ENCODE results near the gene SETD6. TPM values are rescaled to one million over a fixed set of nuclear protein-coding genes. Genes with fewer than 3 reads are reported as not detected.
"Not testable (repeated sequence)": the region's sequence is repeated elsewhere in the genome, so short reads cannot be mapped to it uniquely, and the experiment has no call there.

Gene SETD6
- total RNA-seq, 1 donor from 2014 or later, result 25.0 TPM

DNA sequence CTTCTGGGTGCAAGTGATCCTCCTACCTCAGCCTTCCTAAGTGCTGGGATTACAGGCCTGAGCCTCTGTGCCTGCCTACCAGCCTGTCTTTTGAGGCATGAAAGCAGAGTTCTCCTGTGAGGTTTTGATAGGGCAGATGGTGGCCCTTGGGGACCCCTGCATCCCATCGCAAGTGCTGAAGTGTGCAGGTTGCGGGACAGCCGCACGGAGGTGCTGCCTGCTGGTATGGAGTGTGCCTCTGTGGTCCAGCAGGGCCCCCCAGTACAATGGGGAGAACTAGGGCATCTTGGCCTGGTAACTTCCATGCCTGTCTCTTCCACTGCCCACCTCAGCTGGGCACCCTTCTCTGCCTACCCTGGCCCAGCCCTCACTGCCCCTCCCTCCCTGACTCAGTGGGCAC is 25.3 kb upstream of the SETD6 start:
- no peaks in the 10 kb centered on the region for H3K79me2 ChIP-seq (ENCODE audit: low read depth)
- no peak overlapping the region for H3K9ac ChIP-seq
- H3K36me3 ChIP-seq, result no peaks in the 10 kb centered on the region
- DNase-seq (ENCODE audit: low spot score), result no peak
- peaks cover 11% of the 10 kb centered on the region for H3K27me3 Mint-ChIP-seq (ENCODE audit: insufficient read depth, low read depth)
- H3F3A ChIP-seq (ENCODE audit: low read depth), result peaks cover 4% of the 10 kb centered on the region
- no peak overlapping the region for H2AFZ ChIP-seq (replicated peaks)
- H3K4me2 ChIP-seq, result no peak overlapping the region
- no peaks in the 10 kb centered on the region for H3K9me3 Mint-ChIP-seq
- H3K27me3 ChIP-seq, result peaks cover 5% of the 10 kb centered on the region
- H4K20me1 ChIP-seq (ENCODE audit: low read depth), result no peaks in the 10 kb centered on the region
- no peaks in the 10 kb centered on the region for H3K9me3 ChIP-seq (ENCODE audit: low read depth)
- TF ChIP-seq, protein P1, sequence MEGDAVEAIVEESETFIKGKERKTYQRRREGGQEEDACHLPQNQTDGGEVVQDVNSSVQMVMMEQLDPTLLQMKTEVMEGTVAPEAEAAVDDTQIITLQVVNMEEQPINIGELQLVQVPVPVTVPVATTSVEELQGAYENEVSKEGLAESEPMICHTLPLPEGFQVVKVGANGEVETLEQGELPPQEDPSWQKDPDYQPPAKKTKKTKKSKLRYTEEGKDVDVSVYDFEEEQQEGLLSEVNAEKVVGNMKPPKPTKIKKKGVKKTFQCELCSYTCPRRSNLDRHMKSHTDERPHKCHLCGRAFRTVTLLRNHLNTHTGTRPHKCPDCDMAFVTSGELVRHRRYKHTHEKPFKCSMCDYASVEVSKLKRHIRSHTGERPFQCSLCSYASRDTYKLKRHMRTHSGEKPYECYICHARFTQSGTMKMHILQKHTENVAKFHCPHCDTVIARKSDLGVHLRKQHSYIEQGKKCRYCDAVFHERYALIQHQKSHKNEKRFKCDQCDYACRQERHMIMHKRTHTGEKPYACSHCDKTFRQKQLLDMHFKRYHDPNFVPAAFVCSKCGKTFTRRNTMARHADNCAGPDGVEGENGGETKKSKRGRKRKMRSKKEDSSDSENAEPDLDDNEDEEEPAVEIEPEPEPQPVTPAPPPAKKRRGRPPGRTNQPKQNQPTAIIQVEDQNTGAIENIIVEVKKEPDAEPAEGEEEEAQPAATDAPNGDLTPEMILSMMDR (IDR thresholded peaks at IDR 0.05), result no peak
- TF ChIP-seq EZH2phosphoT487 (IDR thresholded peaks at IDR 0.05), result no peak
- no peak for TF ChIP-seq EZH2 (IDR thresholded peaks at IDR 0.05)
- H3K4me1 ChIP-seq, result peaks cover 13% of the 10 kb centered on the region
- H3K4me3 Mint-ChIP-seq, result no peak overlapping the region
- no peak overlapping the region for H3K4me3 ChIP-seq
- H3K36me3 Mint-ChIP-seq, result no peaks in the 10 kb centered on the region
- H3K27ac Mint-ChIP-seq, result peak overlapping the region; percentile 87
- no peak overlapping the region for H3K27ac ChIP-seq
- peaks cover 51% of the 10 kb centered on the region for H3K4me1 Mint-ChIP-seq

DNA sequence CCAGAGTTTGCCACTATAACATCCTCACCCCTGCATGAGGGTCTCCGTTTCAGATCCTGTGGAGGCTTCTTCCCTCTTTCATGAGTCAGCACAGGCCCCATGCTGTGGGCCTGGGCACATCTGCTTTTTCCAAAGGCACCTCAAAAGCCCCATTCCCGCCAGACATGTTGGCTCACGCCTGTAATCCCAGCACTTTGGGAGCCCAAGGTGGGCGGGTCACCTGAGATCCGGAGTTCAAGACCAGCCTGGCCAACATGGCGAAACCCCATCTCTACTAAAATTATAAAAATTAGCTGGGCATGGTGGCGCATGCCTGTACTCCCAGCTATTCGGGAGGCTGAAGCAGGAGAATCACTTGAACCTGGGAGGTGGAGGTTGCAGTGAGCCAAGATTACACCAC is 24.8 kb upstream of the SETD6 start:
- DNase-seq (ENCODE audit: low spot score); H3K9me3 ChIP-seq (ENCODE audit: low read depth); H3K27me3 ChIP-seq; H3K4me3 Mint-ChIP-seq; H2AFZ ChIP-seq (replicated peaks); H3K36me3 ChIP-seq; H3K9ac ChIP-seq; H3K27ac ChIP-seq; H3K36me3 Mint-ChIP-seq; H3K4me2 ChIP-seq; H3K4me3 ChIP-seq; H4K20me1 ChIP-seq (ENCODE audit: low read depth); H3K9me3 Mint-ChIP-seq; H3K79me2 ChIP-seq (ENCODE audit: low read depth); H3F3A ChIP-seq (ENCODE audit: low read depth): not testable (repeated sequence)
- peaks cover 12% of the 10 kb centered on the region for H3K27me3 Mint-ChIP-seq (ENCODE audit: insufficient read depth, low read depth)
- peaks cover 51% of the 10 kb centered on the region for H3K4me1 Mint-ChIP-seq
- peaks cover 16% of the 10 kb centered on the region for H3K4me1 ChIP-seq
- peak overlapping the region; percentile 87 for H3K27ac Mint-ChIP-seq

DNA sequence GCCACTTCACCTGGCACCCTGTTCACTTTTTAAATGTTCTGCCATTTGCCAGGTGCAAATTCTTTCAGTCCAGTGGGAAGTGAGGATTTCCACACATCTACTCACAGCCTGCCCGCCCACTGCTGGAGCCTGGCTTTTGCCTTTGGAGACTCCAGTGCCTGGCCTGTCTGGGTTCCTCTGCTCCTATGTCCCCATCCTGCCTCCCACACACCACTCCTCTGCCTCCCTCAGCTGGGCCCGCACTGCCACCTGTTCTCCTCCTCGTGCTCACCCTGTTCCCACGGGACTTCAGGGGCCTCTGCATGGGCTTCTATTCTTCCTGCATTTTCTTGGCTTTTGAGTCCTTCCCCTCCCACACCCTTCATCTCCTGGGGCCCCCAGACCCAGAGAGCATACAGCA is 23.3 kb upstream of the SETD6 start:
- no peaks in the 10 kb centered on the region for H3K79me2 ChIP-seq (ENCODE audit: low read depth)
- Mint-ChIP-seq H3K4me1 (peaks cover 59% of the 10 kb centered on the region), H3K27ac (peak overlapping the region; percentile 6), H3K4me3 (no peak overlapping the region), H3K9me3 (no peaks in the 10 kb centered on the region), H3K36me3 (no peaks in the 10 kb centered on the region), H3K27me3 (ENCODE audit: insufficient read depth, low read depth) (peaks cover 14% of the 10 kb centered on the region)
- H3K4me2 ChIP-seq, result no peak overlapping the region
- peaks cover 29% of the 10 kb centered on the region for H3K4me1 ChIP-seq
- TF ChIP-seq EZH2phosphoT487 (IDR thresholded peaks at IDR 0.05), result no peak
- TF ChIP-seq EZH2 (IDR thresholded peaks at IDR 0.05), result no peak
- TF ChIP-seq, protein P1 (IDR thresholded peaks at IDR 0.05), result no peak
- H4K20me1 ChIP-seq (ENCODE audit: low read depth), result no peaks in the 10 kb centered on the region
- H3K4me3 ChIP-seq, result no peak overlapping the region
- H3F3A ChIP-seq (ENCODE audit: low read depth), result peaks cover 23% of the 10 kb centered on the region
- H3K36me3 ChIP-seq, result no peaks in the 10 kb centered on the region
- peaks cover 3% of the 10 kb centered on the region for H3K27me3 ChIP-seq
- no peaks in the 10 kb centered on the region for H3K9me3 ChIP-seq (ENCODE audit: low read depth)
- H3K27ac ChIP-seq, result no peak overlapping the region
- H2AFZ ChIP-seq (replicated peaks), result no peak overlapping the region
- no peak for DNase-seq (ENCODE audit: low spot score)
- H3K9ac ChIP-seq, result no peak overlapping the region

DNA sequence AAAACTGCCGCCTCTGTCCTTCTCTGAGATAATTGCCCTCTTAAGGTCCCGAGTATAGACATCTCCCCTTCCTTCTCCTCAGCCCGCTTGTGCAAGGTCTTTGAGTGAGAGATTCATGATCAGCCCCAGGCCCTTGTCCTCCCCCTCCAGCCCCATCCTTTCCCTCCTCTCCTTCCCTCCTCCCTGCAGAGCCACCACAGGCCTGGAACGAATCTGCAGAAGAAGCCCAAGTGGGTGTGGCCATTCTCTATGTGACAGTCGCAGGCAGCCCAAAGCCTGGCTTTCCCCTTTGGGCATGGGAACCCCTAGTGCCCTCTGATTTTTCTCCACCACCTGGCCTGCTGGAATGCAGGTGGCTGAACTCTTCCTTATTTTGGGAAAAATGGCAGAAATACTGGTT is 22.6 kb upstream of the SETD6 start:
- H3K9ac ChIP-seq, result no peak overlapping the region
- TF ChIP-seq EZH2phosphoT487 (IDR thresholded peaks at IDR 0.05) (no peak), EZH2 (IDR thresholded peaks at IDR 0.05) (no peak)
- TF ChIP-seq, protein P1 (IDR thresholded peaks at IDR 0.05), result no peak
- no peaks in the 10 kb centered on the region for H3K27me3 ChIP-seq
- no peaks in the 10 kb centered on the region for H4K20me1 ChIP-seq (ENCODE audit: low read depth)
- no peak overlapping the region for H3K4me3 ChIP-seq
- no peaks in the 10 kb centered on the region for H3K9me3 ChIP-seq (ENCODE audit: low read depth)
- no peak overlapping the region for H3K27ac ChIP-seq
- Mint-ChIP-seq H3K4me1 (peaks cover 63% of the 10 kb centered on the region), H3K4me3 (peak overlapping the region; percentile 4), H3K36me3 (no peaks in the 10 kb centered on the region), H3K27ac (peak overlapping the region; percentile 6), H3K9me3 (no peaks in the 10 kb centered on the region), H3K27me3 (ENCODE audit: insufficient read depth, low read depth) (peaks cover 14% of the 10 kb centered on the region)
- H2AFZ ChIP-seq (replicated peaks), result no peak overlapping the region
- peak overlapping the region; percentile 22 for H3K4me2 ChIP-seq
- no peaks in the 10 kb centered on the region for H3K79me2 ChIP-seq (ENCODE audit: low read depth)
- DNase-seq (ENCODE audit: low spot score), result peak; percentile 54
- H3K4me1 ChIP-seq, result peaks cover 29% of the 10 kb centered on the region
- H3F3A ChIP-seq (ENCODE audit: low read depth), result peaks cover 23% of the 10 kb centered on the region
- H3K36me3 ChIP-seq, result no peaks in the 10 kb centered on the region
